Astrocyte of the cerebellum (primary cell): Measurements from ENCODE around the gene EPX.

Source experiments
- DNase-seq: peaks from one replicate; pipeline ENCODE4 v3.0.0-alpha.2; 2011; ENCODE audit warnings: low read depth
- H3K4me3 ChIP-seq: 2 replicates; pipeline ENCODE4 v1.5.1; 2011; ENCODE audit warnings: mild to moderate bottlenecking, low read depth, low read length, moderate library complexity
- in situ Hi-C: cut with HindIII; loops from 2 replicates; pipeline ENCODE4 v1.10.0; 2017; ENCODE audit warnings: low sequenced_read_pairs
- TF ChIP-seq, protein P1 (sequence below): IDR thresholded peaks from 2 replicates; pipeline ENCODE4 v1.5.1; 2012; ENCODE audit warnings: low read length, low read depth, moderate library complexity, mild to moderate bottlenecking; ENCODE audit errors: missing control alignments

Gene EPX

GRCh38 chr17:58202859-58203258 lies 10.3 kb downstream of the EPX start:
- no peak for DNase-seq
- TF ChIP-seq, protein P1, sequence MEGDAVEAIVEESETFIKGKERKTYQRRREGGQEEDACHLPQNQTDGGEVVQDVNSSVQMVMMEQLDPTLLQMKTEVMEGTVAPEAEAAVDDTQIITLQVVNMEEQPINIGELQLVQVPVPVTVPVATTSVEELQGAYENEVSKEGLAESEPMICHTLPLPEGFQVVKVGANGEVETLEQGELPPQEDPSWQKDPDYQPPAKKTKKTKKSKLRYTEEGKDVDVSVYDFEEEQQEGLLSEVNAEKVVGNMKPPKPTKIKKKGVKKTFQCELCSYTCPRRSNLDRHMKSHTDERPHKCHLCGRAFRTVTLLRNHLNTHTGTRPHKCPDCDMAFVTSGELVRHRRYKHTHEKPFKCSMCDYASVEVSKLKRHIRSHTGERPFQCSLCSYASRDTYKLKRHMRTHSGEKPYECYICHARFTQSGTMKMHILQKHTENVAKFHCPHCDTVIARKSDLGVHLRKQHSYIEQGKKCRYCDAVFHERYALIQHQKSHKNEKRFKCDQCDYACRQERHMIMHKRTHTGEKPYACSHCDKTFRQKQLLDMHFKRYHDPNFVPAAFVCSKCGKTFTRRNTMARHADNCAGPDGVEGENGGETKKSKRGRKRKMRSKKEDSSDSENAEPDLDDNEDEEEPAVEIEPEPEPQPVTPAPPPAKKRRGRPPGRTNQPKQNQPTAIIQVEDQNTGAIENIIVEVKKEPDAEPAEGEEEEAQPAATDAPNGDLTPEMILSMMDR, result no peak
- no peak overlapping the region for H3K4me3 ChIP-seq
- in situ Hi-C loops, result no loop called here

- TF ChIP-seq, protein P1, result no peak
- no peak overlapping the region for H3K4me3 ChIP-seq
- no peak for DNase-seq
- in situ Hi-C loops, result no loop called here
Measured at GRCh38 chr17:58204796-58205195, 12.3 kb downstream of the EPX start.

GRCh38 chr17:58205936-58206335 lies 13.4 kb downstream of the EPX start:
- in situ Hi-C loops, result no loop called here
- H3K4me3 ChIP-seq, result no peak overlapping the region
- no peak for DNase-seq
- TF ChIP-seq, protein P1, result no peak

DNA sequence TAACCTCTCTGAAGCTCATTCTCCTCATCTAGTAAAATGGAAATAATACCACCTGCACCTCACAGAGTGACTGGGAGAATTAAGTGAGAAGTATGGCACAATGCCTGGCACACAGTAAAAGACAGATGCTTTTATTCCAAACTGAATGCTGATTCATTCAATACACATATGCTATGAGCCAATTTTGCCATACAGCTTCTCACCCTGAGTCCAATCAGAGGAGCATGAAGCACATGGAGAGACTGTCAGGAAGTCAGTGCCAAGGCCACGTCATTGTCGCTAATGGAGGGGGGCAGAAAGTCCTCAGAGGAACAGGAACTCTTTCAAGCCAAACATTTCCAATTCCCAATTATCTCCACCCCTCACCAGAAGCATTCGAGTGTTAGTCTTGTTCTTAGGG lies 14.9 kb downstream of the EPX start:
- no peak for DNase-seq
- TF ChIP-seq, protein P1, result no peak
- in situ Hi-C loops, result no loop called here
- no peak overlapping the region for H3K4me3 ChIP-seq

- in situ Hi-C loops, result no loop called here
- TF ChIP-seq, protein P1, result no peak
- no peak overlapping the region for H3K4me3 ChIP-seq
- no peak for DNase-seq
Measured at GRCh38 chr17:58208344-58208743, 15.8 kb downstream of the EPX start.

DNA sequence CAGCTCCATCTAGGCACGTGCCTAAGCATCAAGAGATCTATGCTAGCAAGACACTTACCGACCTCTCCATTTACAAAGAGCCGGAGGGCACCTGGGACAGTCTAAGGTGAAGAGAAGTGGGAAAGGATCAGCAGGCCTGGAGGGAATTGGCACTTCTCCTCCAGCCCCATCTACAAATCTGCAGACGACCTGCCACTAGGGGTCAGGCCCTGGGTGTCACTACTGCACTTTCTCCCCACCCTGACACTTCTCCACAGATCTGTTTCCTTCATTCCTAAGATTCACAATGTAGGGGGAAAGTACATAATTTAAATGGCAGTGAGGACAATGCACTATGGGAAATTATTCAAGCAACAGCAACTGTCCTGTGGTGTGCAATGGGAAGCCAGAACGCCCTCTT lies 18.4 kb downstream of the EPX start:
- in situ Hi-C loops, result no loop called here
- no peak for DNase-seq
- TF ChIP-seq, protein P1, result peak; percentile 8
- no peak overlapping the region for H3K4me3 ChIP-seq

- in situ Hi-C loops, result no loop called here
- DNase-seq, result no peak
- H3K4me3 ChIP-seq, result no peak overlapping the region
Measured at GRCh38 chr17:58215685-58216084, 23.2 kb downstream of the EPX start.

More at GRCh38 chr17:58215685-58216084, 23.2 kb downstream of the EPX start:
- TF ChIP-seq, protein P1, result no peak
